HepG2 (cell line): ENCODE data around the gene MAN1C1. TPM values are rescaled to one million over a fixed set of nuclear protein-coding genes. Genes with fewer than 3 reads are reported as not detected.

Source experiments
- ATAC-seq: fragments of 200-7000 bp; cut with Tn5 transposase; 3 replicates; pipeline ENCODE4 v1.9.1; 2020; ENCODE audit warnings: mild to moderate bottlenecking, moderate library complexity
- BruUV-seq: library from RNA; stranded (reverse); fragments of 400-500 nt; replicated peaks from 2 replicates; lab custom pipeline; 2021; lab: Mats Ljungman, UMichigan
- CTCF ChIA-PET: fragments of 300-600 bp; formaldehyde crosslinking; extraction: SDS; loops from one replicate; lab custom pipeline; 2021; ENCODE audit warnings: low total read pairs, inconsistent platforms, low intra/inter-chr PET ratio; lab: Yijun Ruan, JAX
- POLR2A ChIA-PET: fragments of 350-600 bp; sonication (Branson Sonifier 250); formaldehyde crosslinking; loops from one replicate; lab custom pipeline; 2020; ENCODE audit warnings: antibody characterized with exemption, inconsistent platforms; lab: Yijun Ruan, JAX
- DNase-seq: peaks from one replicate; pipeline ENCODE4 v3.0.0-alpha.2; 2015; ENCODE audit warnings: low spot score
- FAIRE-seq: peaks from 3 replicates; lab custom pipeline; 2011; peaks lifted over from hg19 to GRCh38; lab: Jason Lieb, UNC
- H2AFZ ChIP-seq: one replicate; pipeline ENCODE4 v1.6.1; 2011; ENCODE audit warnings: low read length, inconsistent platforms
- H3K27ac ChIP-seq: fragments of 300-600 bp; 3 replicates; pipeline ENCODE4 v1.8.0; 2011; ENCODE audit warnings: mixed run types, mild to moderate bottlenecking, mixed read lengths, low read length, inconsistent platforms; ENCODE audit not compliant: insufficient read depth; ENCODE audit errors: extremely low read length
- H3K27me3 ChIP-seq, 2 experiments: fragments of 200-600 bp in 1 of 2; 2 replicates in 1 of 2; 3 replicates in 1 of 2; pipeline versions ENCODE4 v1.6.0 to v1.8.0; 2011; ENCODE audit warnings: low read length in 2 of 2, mild to moderate bottlenecking in 2 of 2, moderate library complexity in 2 of 2, inconsistent platforms in 1 of 2; ENCODE audit not compliant: insufficient read depth in 2 of 2, control insufficient read depth in 1 of 2
- H3K36me3 ChIP-seq, 2 experiments: fragments of 200-600 bp in 1 of 2; replicated peaks in 1 of 2; 2 replicates in 1 of 2; 3 replicates in 1 of 2; pipeline versions ENCODE4 v1.5.1 to v1.8.0; 2011; ENCODE audit warnings: low read length in 2 of 2, inconsistent platforms in 1 of 2; ENCODE audit not compliant: insufficient read depth in 2 of 2, control insufficient read depth in 1 of 2
- H3K4me1 ChIP-seq: 2 replicates; pipeline ENCODE4 v1.5.1; 2012; ENCODE audit warnings: low read length, inconsistent platforms; ENCODE audit not compliant: insufficient read depth
- H3K4me2 ChIP-seq: 2 replicates; pipeline ENCODE4 v1.6.0; 2011; ENCODE audit warnings: low read depth, low read length, inconsistent platforms
- H3K4me3 ChIP-seq, 3 experiments: fragments of 200-600 bp in 1 of 3; sonication (generic), shearing (Covaris generic) in 1 of 3; replicated peaks in 1 of 3; 2 replicates each; pipeline ENCODE4 v1.5.1; 2011 to 2016; ENCODE audit warnings: low read length in 3 of 3, inconsistent platforms in 2 of 3, low read depth in 2 of 3, mild to moderate bottlenecking in 2 of 3, control low read depth in 1 of 3, mixed read lengths in 1 of 3; ENCODE audit not compliant: insufficient read depth in 1 of 3
- H3K79me2 ChIP-seq: one replicate; pipeline ENCODE4 v1.6.1; 2011; ENCODE audit warnings: low read length, inconsistent platforms; ENCODE audit not compliant: insufficient read depth
- H3K9ac ChIP-seq: 2 replicates; pipeline ENCODE4 v1.6.0; 2011; ENCODE audit warnings: mild to moderate bottlenecking, low read depth, low read length, inconsistent platforms; ENCODE audit not compliant: insufficient read depth
- H3K9me3 ChIP-seq: 2 replicates; pipeline ENCODE4 v1.5.1; 2012; ENCODE audit warnings: mild to moderate bottlenecking, low read length
- H4K20me1 ChIP-seq: 2 replicates; pipeline ENCODE4 v1.6.0; 2011; ENCODE audit warnings: inconsistent platforms, mild to moderate bottlenecking, low read length, moderate library complexity; ENCODE audit not compliant: insufficient read depth
- EEA1 ChIP-seq: sonication (generic); formaldehyde crosslinking; IDR thresholded peaks from 2 replicates; pipeline ENCODE4 v1.5.1; 2020; ENCODE audit warnings: mild to moderate bottlenecking, missing genetic modification reagents, borderline replicate concordance
- GPN1 ChIP-seq: sonication (generic); formaldehyde crosslinking; IDR thresholded peaks from 2 replicates; pipeline ENCODE4 v1.5.1; 2020; ENCODE audit warnings: missing genetic modification reagents, borderline replicate concordance
- ISL2 ChIP-seq: sonication (generic); formaldehyde crosslinking; IDR thresholded peaks from 2 replicates; pipeline ENCODE4 v1.5.0; 2020; ENCODE audit warnings: missing genetic modification reagents
- KDM6A ChIP-seq: IDR thresholded peaks from 2 replicates; pipeline ENCODE4 v1.6.1; 2016; ENCODE audit warnings: low read depth
- KLF11 ChIP-seq: IDR thresholded peaks from 2 replicates; pipeline ENCODE4 v1.6.1; 2016; ENCODE audit warnings: missing compliant biosample characterization
- MEIS2 ChIP-seq: sonication (generic); formaldehyde crosslinking; IDR thresholded peaks from 2 replicates; pipeline ENCODE4 v1.9.0; 2021; ENCODE audit warnings: mild to moderate bottlenecking, missing genetic modification reagents
- MYNN ChIP-seq: sonication (generic); formaldehyde crosslinking; IDR thresholded peaks from 2 replicates; pipeline ENCODE4 v1.4.0; 2020; ENCODE audit warnings: mild to moderate bottlenecking, low read depth, missing genetic modification reagents
- SNRNP70 ChIP-seq: fragments of 200-400 bp; formaldehyde crosslinking; IDR thresholded peaks from 2 replicates; pipeline ENCODE4 v1.6.1; 2017; ENCODE audit warnings: mild to moderate bottlenecking, low read depth, low read length, moderate library complexity
- TBX2 ChIP-seq: sonication (generic); formaldehyde crosslinking; IDR thresholded peaks from 2 replicates; pipeline ENCODE4 v1.5.0; 2020; ENCODE audit warnings: missing genetic modification reagents, mild to moderate bottlenecking, borderline replicate concordance
- ZBTB39 ChIP-seq: sonication (generic); formaldehyde crosslinking; IDR thresholded peaks from 2 replicates; pipeline ENCODE4 v1.5.0; 2020; ENCODE audit warnings: missing genetic modification reagents
- ZNF343 ChIP-seq: sonication (generic); formaldehyde crosslinking; IDR thresholded peaks from 2 replicates; pipeline ENCODE4 v1.4.0; 2020; ENCODE audit warnings: mild to moderate bottlenecking, missing genetic modification reagents
- WGBS: methylation state at CpG from one replicate; pipeline ENCODE4 v1.1.6; 2017; ENCODE audit warnings: low lambda C conversion rate; 5-methylcytosine and 5-hydroxymethylcytosine counted together
- in situ Hi-C: cut with HindIII; loops from 2 replicates; pipeline ENCODE4 v1.10.0; 2017; ENCODE audit warnings: low pct_unique_long_range_greater_than_20kb; ENCODE audit not compliant: extremely low pct_ligation_motif_present
- intact Hi-C: fragments of 100-400 bp; cut with micrococcal nuclease; formaldehyde crosslinking; loops from one replicate; pipeline ENCODE4 v1.10.0; 2022; ENCODE audit not compliant: unreplicated experiment
- polyA plus RNA-seq, 8 experiments: library from polyadenylated mRNA; depleted of rRNA in 3 of 8; stranded (reverse) in 7 of 8; unstranded in 1 of 8; fragments of >200 nt; fragmentation: Illumina TruSeq in 4 of 8; extraction: Trizol in 4 of 8; gene quantifications; 2 replicates each; pipeline versions ENCODE4 v1.2.1 to v1.2.3, GENCODE V29; 2011 to 2016; ENCODE audit warnings: low read depth in 4 of 8, missing spikeins in 1 of 8, mixed read lengths in 1 of 8; ENCODE audit not compliant: insufficient read depth in 1 of 8
- total RNA-seq, 5 experiments: library from RNA; depleted of rRNA; stranded (reverse); fragments of >200 nt; fragmentation: Illumina TruSeq; extraction: Trizol; gene quantifications; 2 replicates each; pipeline ENCODE4 v1.2.3, GENCODE V29; 2016; ENCODE audit warnings: low read depth in 1 of 5
- TF ChIP-seq, protein P1 (sequence below): sonication (generic); formaldehyde crosslinking; IDR thresholded peaks from 2 replicates; pipeline ENCODE4 v1.5.0; 2020; ENCODE audit warnings: missing genetic modification reagents, mild to moderate bottlenecking, borderline replicate concordance
- TF ChIP-seq, protein P2 (sequence below): sonication (generic); formaldehyde crosslinking; IDR thresholded peaks from 2 replicates; pipeline ENCODE4 v1.5.1; 2020; ENCODE audit warnings: missing genetic modification reagents, mild to moderate bottlenecking, borderline replicate concordance

The MAN1C1 gene
- total and polyA plus RNA-seq, 2 of the 13 experiments (the other 11 are each of a cell fraction or from before 2014, with no cell fraction given): 0.18 to 0.49 TPM

GRCh38 chr1:25580927-25581326 is 35.7 kb upstream of the MAN1C1 start:
- H3K27ac ChIP-seq: no peak overlapping the region
- in situ Hi-C loops: no loop called here
- TF ChIP-seq MYNN (CRISPR knock-in tag): no peak
- no peak for TF ChIP-seq ZBTB39
- TF ChIP-seq ISL2 (CRISPR knock-in tag): no peak
- no peak for TF ChIP-seq SNRNP70
- TF ChIP-seq, protein P1, sequence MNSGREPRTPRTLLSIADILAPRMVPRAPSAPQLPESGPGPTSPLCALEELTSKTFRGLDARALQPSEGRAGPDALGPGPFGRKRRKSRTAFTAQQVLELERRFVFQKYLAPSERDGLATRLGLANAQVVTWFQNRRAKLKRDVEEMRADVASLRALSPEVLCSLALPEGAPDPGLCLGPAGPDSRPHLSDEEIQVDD (CRISPR knock-in tag): no peak
- TF ChIP-seq MEIS2 (CRISPR knock-in tag): no peak
- TF ChIP-seq EEA1 (CRISPR knock-in tag): no peak
- no peak for TF ChIP-seq KDM6A (CRISPR knock-in tag)
- TF ChIP-seq ZNF343 (CRISPR knock-in tag): no peak
- no peak for TF ChIP-seq KLF11 (CRISPR knock-in tag)
- no peak for TF ChIP-seq TBX2 (CRISPR knock-in tag)
- TF ChIP-seq GPN1 (CRISPR knock-in tag): no peak
- TF ChIP-seq, protein P2, sequence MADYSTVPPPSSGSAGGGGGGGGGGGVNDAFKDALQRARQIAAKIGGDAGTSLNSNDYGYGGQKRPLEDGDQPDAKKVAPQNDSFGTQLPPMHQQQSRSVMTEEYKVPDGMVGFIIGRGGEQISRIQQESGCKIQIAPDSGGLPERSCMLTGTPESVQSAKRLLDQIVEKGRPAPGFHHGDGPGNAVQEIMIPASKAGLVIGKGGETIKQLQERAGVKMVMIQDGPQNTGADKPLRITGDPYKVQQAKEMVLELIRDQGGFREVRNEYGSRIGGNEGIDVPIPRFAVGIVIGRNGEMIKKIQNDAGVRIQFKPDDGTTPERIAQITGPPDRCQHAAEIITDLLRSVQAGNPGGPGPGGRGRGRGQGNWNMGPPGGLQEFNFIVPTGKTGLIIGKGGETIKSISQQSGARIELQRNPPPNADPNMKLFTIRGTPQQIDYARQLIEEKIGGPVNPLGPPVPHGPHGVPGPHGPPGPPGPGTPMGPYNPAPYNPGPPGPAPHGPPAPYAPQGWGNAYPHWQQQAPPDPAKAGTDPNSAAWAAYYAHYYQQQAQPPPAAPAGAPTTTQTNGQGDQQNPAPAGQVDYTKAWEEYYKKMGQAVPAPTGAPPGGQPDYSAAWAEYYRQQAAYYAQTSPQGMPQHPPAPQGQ: no peak
- no peak overlapping the region for H3K4me3 ChIP-seq
- H3K4me2 ChIP-seq: no peak overlapping the region
- H4K20me1 ChIP-seq: no peaks in the 10 kb centered on the region
- 41% methylated on average over 6 of the region's 6 CpGs for WGBS
- no peaks in the 10 kb centered on the region for H3K79me2 ChIP-seq
- no peaks in the 10 kb centered on the region for H3K4me1 ChIP-seq
- no peaks in the 10 kb centered on the region for H3K36me3 ChIP-seq
- FAIRE-seq: no peak
- no peak overlapping the region for H2AFZ ChIP-seq
- POLR2A ChIA-PET: no interaction called here
- H3K27me3 ChIP-seq: peaks cover 1 to 15% of the 10 kb centered on the region in 2 experiments; a peak in 2 of 5 replicates
- DNase-seq: no peak
- intact Hi-C loops: no loop called here
- no peak for ATAC-seq
- CTCF ChIA-PET: no interaction called here
- no TSS peak for BruUV-seq
- H3K9ac ChIP-seq: no peak overlapping the region
- H3K9me3 ChIP-seq: no peaks in the 10 kb centered on the region
